Peyer's patch (tissue), 4 donors: Measurements from ENCODE around the gene TAAR8.

Source experiments
- POLR2A ChIP-seq, 2 donors: fragments of 450-650 bp; IDR thresholded peaks; one replicate each; pipeline ENCODE4 v1.5.1; 2017; ENCODE audit warnings: antibody characterized with exemption in 2 of 2, mild to moderate bottlenecking in 2 of 2, moderate library complexity in 2 of 2
- TF ChIP-seq, protein P1 (sequence below), 6 experiments: fragments of 450-650 bp in 4 of 6; fragments of 200-600 bp in 2 of 6; sonication (generic) in 1 of 6; IDR thresholded peaks; one replicate each; pipeline ENCODE4 v1.5.1; 2017 to 2019; ENCODE audit warnings: antibody characterized with exemption in 6 of 6, mild to moderate bottlenecking in 3 of 6, moderate library complexity in 1 of 6

DNA sequence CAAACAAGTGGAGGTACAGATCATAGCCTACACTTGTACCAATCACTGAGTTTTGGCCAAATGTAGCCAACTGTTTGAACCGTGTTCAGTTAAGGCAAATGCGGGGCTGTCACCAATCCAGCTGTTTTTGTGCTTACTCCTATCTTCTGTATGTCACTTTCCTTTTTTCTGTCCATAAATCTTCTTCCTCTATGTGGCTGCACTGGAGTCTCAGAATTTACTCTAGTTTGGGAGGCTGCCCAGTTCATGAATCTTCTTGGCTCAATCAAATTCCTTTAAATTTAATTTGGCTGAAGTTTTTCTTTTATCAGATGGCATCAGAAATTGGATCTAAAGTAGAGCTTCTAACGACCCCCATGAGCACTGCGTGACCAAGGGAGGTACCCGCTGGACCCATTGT is 27.8 kb upstream of the TAAR8 start:
- TF ChIP-seq, protein P1, sequence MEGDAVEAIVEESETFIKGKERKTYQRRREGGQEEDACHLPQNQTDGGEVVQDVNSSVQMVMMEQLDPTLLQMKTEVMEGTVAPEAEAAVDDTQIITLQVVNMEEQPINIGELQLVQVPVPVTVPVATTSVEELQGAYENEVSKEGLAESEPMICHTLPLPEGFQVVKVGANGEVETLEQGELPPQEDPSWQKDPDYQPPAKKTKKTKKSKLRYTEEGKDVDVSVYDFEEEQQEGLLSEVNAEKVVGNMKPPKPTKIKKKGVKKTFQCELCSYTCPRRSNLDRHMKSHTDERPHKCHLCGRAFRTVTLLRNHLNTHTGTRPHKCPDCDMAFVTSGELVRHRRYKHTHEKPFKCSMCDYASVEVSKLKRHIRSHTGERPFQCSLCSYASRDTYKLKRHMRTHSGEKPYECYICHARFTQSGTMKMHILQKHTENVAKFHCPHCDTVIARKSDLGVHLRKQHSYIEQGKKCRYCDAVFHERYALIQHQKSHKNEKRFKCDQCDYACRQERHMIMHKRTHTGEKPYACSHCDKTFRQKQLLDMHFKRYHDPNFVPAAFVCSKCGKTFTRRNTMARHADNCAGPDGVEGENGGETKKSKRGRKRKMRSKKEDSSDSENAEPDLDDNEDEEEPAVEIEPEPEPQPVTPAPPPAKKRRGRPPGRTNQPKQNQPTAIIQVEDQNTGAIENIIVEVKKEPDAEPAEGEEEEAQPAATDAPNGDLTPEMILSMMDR (IDR thresholded peaks at IDR 0.05), result no peak
- no peak for TF ChIP-seq POLR2A (IDR thresholded peaks at IDR 0.05)
